ENCODE measurements around the gene PER2. TPM values are rescaled to one million over a fixed set of nuclear protein-coding genes. Genes with fewer than 3 reads are reported as not detected.
A peak's percentile ranks its signal among the peaks of the same experiment; 100 is the strongest.

The PER2 gene
- total and polyA plus RNA-seq, 10 of the 15 experiments (the other 5 are each of a cell fraction or from before 2014, with no cell fraction given), result 1.5 to 15.1 (median 4.6) TPM

DNA sequence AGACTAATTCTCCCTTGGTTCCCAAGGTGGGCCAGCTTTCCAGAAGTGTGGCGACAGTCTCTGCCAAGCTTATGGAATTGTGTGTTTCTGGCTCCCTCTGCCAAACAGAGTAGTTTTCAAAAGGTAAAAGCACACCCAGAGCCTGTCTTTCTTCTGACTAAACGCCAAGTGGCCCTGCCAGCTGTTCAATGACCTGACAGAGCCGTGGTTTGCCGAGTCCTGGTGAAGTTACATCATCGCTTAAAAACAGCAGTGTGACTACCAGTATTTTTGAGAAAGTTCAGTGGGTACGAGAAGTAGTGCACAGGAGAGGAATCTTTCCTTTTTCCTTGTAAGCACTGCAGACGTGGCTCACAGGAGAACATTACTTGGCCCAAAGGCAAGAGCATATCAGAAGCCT lies 1.9 kb downstream of the PER2 start:
- Histone ChIP-seq H2AFZ (ENCODE audit: control insufficient read depth, low read depth, low read length) (no peak overlapping the region), H3K36me3 (ENCODE audit: control insufficient read depth in 2 of 2, insufficient read depth in 2 of 2, low read length in 1 of 2) (no peaks in the 10 kb centered on the region; a peak in 1 of 4 replicates), H3K27me3 (replicated peaks in 1 of 2; ENCODE audit: control insufficient read depth in 2 of 2, insufficient read depth in 2 of 2, low read length in 1 of 2) (no peaks in the 10 kb centered on the region), H3K9me3 (replicated peaks; ENCODE audit: control insufficient read depth, insufficient read depth, low read length) (no peaks in the 10 kb centered on the region), H4K20me1 (ENCODE audit: control insufficient read depth, insufficient read depth) (no peaks in the 10 kb centered on the region; the same call in 1 of the 2 replicates), H3K4me3 (no peak overlapping the region), H3K79me2 (ENCODE audit: control insufficient read depth, insufficient read depth, low read length) (peaks cover 39% of the 10 kb centered on the region), H3K27ac (ENCODE audit: control insufficient read depth, insufficient read depth) (no peak overlapping the region), H3K9ac (ENCODE audit: control insufficient read depth, insufficient read depth, low read length) (peak overlapping the region; percentile 79; the same call in 1 of the 2 replicates), H3K4me2 (ENCODE audit: control insufficient read depth, insufficient read depth) (peak overlapping the region; percentile 88), H3K4me1 (ENCODE audit: control insufficient read depth, insufficient read depth, low read length) (peaks cover 15% of the 10 kb centered on the region)
- no peak for ATAC-seq
- ChIA-PET RAD21 (ENCODE audit: unreplicated experiment) (no interaction called here), POLR2A (interaction anchor here (1.7 kb wide), 1 partner anchor 85 kb away, joined by 5 read pairs; no protein-coding TSS in a partner anchor), SMC1A (ENCODE audit: uncharacterized antibody, unreplicated experiment) (interaction anchor here (1.0 kb wide), 1 partner anchor 51 kb away, joined by 3 read pairs; no protein-coding TSS in a partner anchor), CTCF (interaction anchor here (0.7 to 5.0 kb wide), 2 partner anchors 23 to 145 kb away, joined by 3 to 27 read pairs; no protein-coding TSS in a partner anchor)
- intact Hi-C loops (cut with micrococcal nuclease; ENCODE audit: unreplicated experiment) (no loop called here), in situ Hi-C loops (cut with MboI) (no loop called here)
- TSS peak; percentile 71 for BruUV-seq (replicated peaks)
- TF ChIP-seq RCOR1 (conservative IDR thresholded peaks at IDR 0.05; ENCODE audit: low read depth, low read length) (no peak), PAX8 (IDR thresholded peaks at IDR 0.05) (no peak), NFYA (IDR thresholded peaks at IDR 0.05; ENCODE audit: borderline replicate concordance, low read depth, low read length) (no peak), SMARCA5 (IDR thresholded peaks at IDR 0.05) (no peak), TCF7 (IDR thresholded peaks at IDR 0.05; ENCODE audit: borderline replicate concordance) (no peak), ZSCAN29 (IDR thresholded peaks at IDR 0.05) (no peak), SMC3 (IDR thresholded peaks at IDR 0.05; ENCODE audit: borderline replicate concordance, low read length) (no peak)
- TF ChIP-seq, protein P1, sequence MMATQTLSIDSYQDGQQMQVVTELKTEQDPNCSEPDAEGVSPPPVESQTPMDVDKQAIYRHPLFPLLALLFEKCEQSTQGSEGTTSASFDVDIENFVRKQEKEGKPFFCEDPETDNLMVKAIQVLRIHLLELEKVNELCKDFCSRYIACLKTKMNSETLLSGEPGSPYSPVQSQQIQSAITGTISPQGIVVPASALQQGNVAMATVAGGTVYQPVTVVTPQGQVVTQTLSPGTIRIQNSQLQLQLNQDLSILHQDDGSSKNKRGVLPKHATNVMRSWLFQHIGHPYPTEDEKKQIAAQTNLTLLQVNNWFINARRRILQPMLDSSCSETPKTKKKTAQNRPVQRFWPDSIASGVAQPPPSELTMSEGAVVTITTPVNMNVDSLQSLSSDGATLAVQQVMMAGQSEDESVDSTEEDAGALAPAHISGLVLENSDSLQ (IDR thresholded peaks at IDR 0.05), result no peak
- TF ChIP-seq, protein P2, sequence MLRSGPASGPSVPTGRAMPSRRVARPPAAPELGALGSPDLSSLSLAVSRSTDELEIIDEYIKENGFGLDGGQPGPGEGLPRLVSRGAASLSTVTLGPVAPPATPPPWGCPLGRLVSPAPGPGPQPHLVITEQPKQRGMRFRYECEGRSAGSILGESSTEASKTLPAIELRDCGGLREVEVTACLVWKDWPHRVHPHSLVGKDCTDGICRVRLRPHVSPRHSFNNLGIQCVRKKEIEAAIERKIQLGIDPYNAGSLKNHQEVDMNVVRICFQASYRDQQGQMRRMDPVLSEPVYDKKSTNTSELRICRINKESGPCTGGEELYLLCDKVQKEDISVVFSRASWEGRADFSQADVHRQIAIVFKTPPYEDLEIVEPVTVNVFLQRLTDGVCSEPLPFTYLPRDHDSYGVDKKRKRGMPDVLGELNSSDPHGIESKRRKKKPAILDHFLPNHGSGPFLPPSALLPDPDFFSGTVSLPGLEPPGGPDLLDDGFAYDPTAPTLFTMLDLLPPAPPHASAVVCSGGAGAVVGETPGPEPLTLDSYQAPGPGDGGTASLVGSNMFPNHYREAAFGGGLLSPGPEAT (IDR thresholded peaks at IDR 0.05; ENCODE audit: low read depth), result no peak
- DNase-seq (ENCODE audit: low read depth, low spot score), result no peak
- no peak for FAIRE-seq
- 90% methylated on average over 7 of the region's 7 CpGs for WGBS (ENCODE audit: insufficient coverage, insufficient replicate concordance, low lambda C conversion rate, missing lambda C conversion rate)

All from GM12878 (cell line).